ENCODE measurements around the gene ADGRE1. TPM values are rescaled to one million over a fixed set of nuclear protein-coding genes. Genes with fewer than 3 reads are reported as not detected.

Gene ADGRE1
- total RNA-seq, 1 donor from 2014 or later = not detected

GRCh38 chr19:6988257-6988656 is 100.9 kb downstream of the ADGRE1 start:
- Histone ChIP-seq H3K27me3 (no peaks in the 10 kb centered on the region), H3K4me2 (no peak overlapping the region), H3K4me3 (no peak overlapping the region), H3K9me3 (ENCODE audit: low read depth) (peaks cover 26% of the 10 kb centered on the region), H3F3A (ENCODE audit: low read depth) (peaks cover 2% of the 10 kb centered on the region), H4K20me1 (ENCODE audit: low read depth) (no peaks in the 10 kb centered on the region), H3K27ac (no peak overlapping the region), H3K79me2 (ENCODE audit: low read depth) (no peaks in the 10 kb centered on the region), H3K9ac (no peak overlapping the region), H3K36me3 (no peaks in the 10 kb centered on the region), H2AFZ (replicated peaks) (no peak overlapping the region), H3K4me1 (no peaks in the 10 kb centered on the region)
- Mint-ChIP-seq H3K4me1 (no peaks in the 10 kb centered on the region), H3K27me3 (ENCODE audit: insufficient read depth, low read depth) (peaks cover 4% of the 10 kb centered on the region), H3K36me3 (peaks cover 1% of the 10 kb centered on the region), H3K27ac (no peak overlapping the region), H3K4me3 (no peak overlapping the region), H3K9me3 (peaks cover 14% of the 10 kb centered on the region)
- no peak for TF ChIP-seq EZH2 (IDR thresholded peaks at IDR 0.05)
- no peak for DNase-seq (ENCODE audit: low spot score)

Small RNAs within 50 kb of the gene (small RNA-seq; reads per million reads assigned to genes)
- not detected for gene RF00017

Other genes with a start within 250 kb of the ADGRE1 start
- not detected in 2 replicates for gene TNFSF14, start 217.4 kb upstream of the ADGRE1 start, total RNA-seq (ENCODE audit: low replicate concordance)
- gene C3, start 166.9 kb upstream of the ADGRE1 start, total RNA-seq (ENCODE audit: low replicate concordance) = 0.25 and 1.5 TPM in 2 replicates
- gene GPR108, start 150.0 kb upstream of the ADGRE1 start, total RNA-seq (ENCODE audit: low replicate concordance) = 38.3 and 55.3 TPM in 2 replicates
- 53.0 and 57.2 TPM in 2 replicates for gene TRIP10, start 147.9 kb upstream of the ADGRE1 start, total RNA-seq (ENCODE audit: low replicate concordance)
- gene SH2D3A, start 120.1 kb upstream of the ADGRE1 start, total RNA-seq (ENCODE audit: low replicate concordance) = 0.65 and 1.5 TPM in 2 replicates
- 0.15 TPM in 1 of 2 replicates, not detected in the other for gene VAV1, start 114.9 kb upstream of the ADGRE1 start, total RNA-seq (ENCODE audit: low replicate concordance)
- not detected in 2 replicates for gene MBD3L2B, start 133.9 kb downstream of the ADGRE1 start, total RNA-seq (ENCODE audit: low replicate concordance)
- gene MBD3L5, start 143.0 kb downstream of the ADGRE1 start, total RNA-seq (ENCODE audit: low replicate concordance) = not detected in 2 replicates
- gene MBD3L4, start 152.6 kb downstream of the ADGRE1 start, total RNA-seq (ENCODE audit: low replicate concordance) = not detected in 2 replicates
- gene MBD3L2, start 161.7 kb downstream of the ADGRE1 start, total RNA-seq (ENCODE audit: low replicate concordance) = not detected in 2 replicates
- not detected in 2 replicates for gene MBD3L3, start 171.1 kb downstream of the ADGRE1 start, total RNA-seq (ENCODE audit: low replicate concordance)
- 11.2 and 12.9 TPM in 2 replicates for gene ZNF557, start 182.1 kb downstream of the ADGRE1 start, total RNA-seq (ENCODE audit: low replicate concordance)

Data from neural progenitor cell (in vitro differentiated cells).